ENCODE results near the gene UBA7. TPM values are rescaled to one million over a fixed set of nuclear protein-coding genes. Genes with fewer than 3 reads are reported as not detected.

UBA7 gene
- total RNA-seq, 1 donor from 2014 or later: 18.9 TPM

- Histone ChIP-seq H3K27ac (ENCODE audit: low read depth, low read length) (no peak overlapping the region), H3K4me2 (ENCODE audit: low read length) (peak overlapping the region; percentile 92), H3K4me3 (ENCODE audit: insufficient read depth, low read depth, low read length) (peak overlapping the region; percentile 47), H3K79me2 (ENCODE audit: insufficient read depth, low read length) (no peaks in the 10 kb centered on the region), H3K27me3 (ENCODE audit: insufficient read depth, low read length) (no peaks in the 10 kb centered on the region), H3K36me3 (ENCODE audit: insufficient read depth, low read length) (no peaks in the 10 kb centered on the region), H3K4me1 (ENCODE audit: insufficient read depth, low read length) (peaks cover 11% of the 10 kb centered on the region), H4K20me1 (ENCODE audit: insufficient read depth, low read length) (no peaks in the 10 kb centered on the region), H3K9me3 (ENCODE audit: insufficient read depth, low read depth, low read length) (no peaks in the 10 kb centered on the region), H2AFZ (ENCODE audit: low read depth, low read length) (peak overlapping the region; percentile 98), H3K9ac (ENCODE audit: low read length) (peak overlapping the region; percentile 75)
- FAIRE-seq: no peak
- no peaks in the 10 kb centered on the region for H3K9me3 Mint-ChIP-seq (ENCODE audit: unreplicated experiment)
- H3K27me3 Mint-ChIP-seq (ENCODE audit: low read depth, unreplicated experiment): peaks cover 11% of the 10 kb centered on the region
- H3K36me3 Mint-ChIP-seq (ENCODE audit: low read depth, unreplicated experiment): peaks cover 14% of the 10 kb centered on the region
- no peak overlapping the region for H3K4me3 Mint-ChIP-seq (ENCODE audit: unreplicated experiment)
- DNase-seq (ENCODE audit: low read depth): no peak
- H3K27ac Mint-ChIP-seq (ENCODE audit: unreplicated experiment): no peak overlapping the region
- H3K4me1 Mint-ChIP-seq (ENCODE audit: low read depth, unreplicated experiment): no peaks in the 10 kb centered on the region
- TF ChIP-seq EZH2 (IDR thresholded peaks at IDR 0.05; ENCODE audit: insufficient read depth, low read length): no peak
- no peak for TF ChIP-seq CTCF (IDR thresholded peaks at IDR 0.05; ENCODE audit: insufficient read depth, low read depth, low read length)
Observed at GRCh38 chr3:49812916-49813496, 747 bp downstream of the UBA7 start.

GRCh38 chr3:49807431-49808114 lies 6.2 kb downstream of the UBA7 start:
- Histone ChIP-seq H3K9me3 (ENCODE audit: insufficient read depth, low read depth, low read length) (no peaks in the 10 kb centered on the region), H3K4me3 (ENCODE audit: insufficient read depth, low read depth, low read length) (no peak overlapping the region), H3K27me3 (ENCODE audit: insufficient read depth, low read length) (no peaks in the 10 kb centered on the region), H3K79me2 (ENCODE audit: insufficient read depth, low read length) (no peaks in the 10 kb centered on the region), H3K4me2 (ENCODE audit: low read length) (no peak overlapping the region), H3K9ac (ENCODE audit: low read length) (no peak overlapping the region), H3K27ac (ENCODE audit: low read depth, low read length) (no peak overlapping the region), H3K4me1 (ENCODE audit: insufficient read depth, low read length) (peaks cover 21% of the 10 kb centered on the region), H3K36me3 (ENCODE audit: insufficient read depth, low read length) (no peaks in the 10 kb centered on the region), H4K20me1 (ENCODE audit: insufficient read depth, low read length) (peaks cover 3% of the 10 kb centered on the region), H2AFZ (ENCODE audit: low read depth, low read length) (no peak overlapping the region)
- no peak overlapping the region for H3K27ac Mint-ChIP-seq (ENCODE audit: unreplicated experiment)
- TF ChIP-seq EZH2 (IDR thresholded peaks at IDR 0.05; ENCODE audit: insufficient read depth, low read length): no peak
- TF ChIP-seq CTCF (IDR thresholded peaks at IDR 0.05; ENCODE audit: insufficient read depth, low read depth, low read length): no peak
- DNase-seq (ENCODE audit: low read depth) (no peak), FAIRE-seq (no peak)
- H3K27me3 Mint-ChIP-seq (ENCODE audit: low read depth, unreplicated experiment): peaks cover 13% of the 10 kb centered on the region
- peaks cover 22% of the 10 kb centered on the region for H3K4me1 Mint-ChIP-seq (ENCODE audit: low read depth, unreplicated experiment)
- no peaks in the 10 kb centered on the region for H3K9me3 Mint-ChIP-seq (ENCODE audit: unreplicated experiment)
- H3K36me3 Mint-ChIP-seq (ENCODE audit: low read depth, unreplicated experiment): peaks cover 13% of the 10 kb centered on the region
- no peak overlapping the region for H3K4me3 Mint-ChIP-seq (ENCODE audit: unreplicated experiment)

- no peak overlapping the region for H3K27ac Mint-ChIP-seq (ENCODE audit: unreplicated experiment)
- H3K4me1 ChIP-seq (ENCODE audit: insufficient read depth, low read length): peaks cover 21% of the 10 kb centered on the region
- FAIRE-seq: no peak
- no peaks in the 10 kb centered on the region for H3K79me2 ChIP-seq (ENCODE audit: insufficient read depth, low read length)
- TF ChIP-seq CTCF (IDR thresholded peaks at IDR 0.05; ENCODE audit: insufficient read depth, low read depth, low read length) (no peak), EZH2 (IDR thresholded peaks at IDR 0.05; ENCODE audit: insufficient read depth, low read length) (no peak)
- H3K4me3 Mint-ChIP-seq (ENCODE audit: unreplicated experiment): no peak overlapping the region
- H4K20me1 ChIP-seq (ENCODE audit: insufficient read depth, low read length): peaks cover 3% of the 10 kb centered on the region
- peaks cover 10% of the 10 kb centered on the region for H3K36me3 Mint-ChIP-seq (ENCODE audit: low read depth, unreplicated experiment)
- H3K27ac ChIP-seq (ENCODE audit: low read depth, low read length): no peak overlapping the region
- no peaks in the 10 kb centered on the region for H3K9me3 ChIP-seq (ENCODE audit: insufficient read depth, low read depth, low read length)
- H3K9ac ChIP-seq (ENCODE audit: low read length): no peak overlapping the region
- no peaks in the 10 kb centered on the region for H3K27me3 ChIP-seq (ENCODE audit: insufficient read depth, low read length)
- H3K4me2 ChIP-seq (ENCODE audit: low read length): no peak overlapping the region
- H3K9me3 Mint-ChIP-seq (ENCODE audit: unreplicated experiment): no peaks in the 10 kb centered on the region
- no peaks in the 10 kb centered on the region for H3K36me3 ChIP-seq (ENCODE audit: insufficient read depth, low read length)
- H3K4me3 ChIP-seq (ENCODE audit: insufficient read depth, low read depth, low read length): no peak overlapping the region
- DNase-seq (ENCODE audit: low read depth): no peak
- H2AFZ ChIP-seq (ENCODE audit: low read depth, low read length): no peak overlapping the region
- H3K4me1 Mint-ChIP-seq (ENCODE audit: low read depth, unreplicated experiment): peaks cover 22% of the 10 kb centered on the region
- peaks cover 19% of the 10 kb centered on the region for H3K27me3 Mint-ChIP-seq (ENCODE audit: low read depth, unreplicated experiment)
Observed at GRCh38 chr3:49806850-49807249, 6.9 kb downstream of the UBA7 start.
